GM18873 (cell line): ENCODE measurements around the gene CUL4A.

ENCODE experiments used
- ATAC-seq: cut with Tn5 transposase; IDR thresholded peaks from one replicate; pipeline ENCODE4 v1.9.1; 2021; ENCODE audit warnings: mild to moderate bottlenecking, moderate library complexity, moderate number of reproducible peaks; ENCODE audit not compliant: unreplicated experiment, low FRiP score

Gene CUL4A

DNA sequence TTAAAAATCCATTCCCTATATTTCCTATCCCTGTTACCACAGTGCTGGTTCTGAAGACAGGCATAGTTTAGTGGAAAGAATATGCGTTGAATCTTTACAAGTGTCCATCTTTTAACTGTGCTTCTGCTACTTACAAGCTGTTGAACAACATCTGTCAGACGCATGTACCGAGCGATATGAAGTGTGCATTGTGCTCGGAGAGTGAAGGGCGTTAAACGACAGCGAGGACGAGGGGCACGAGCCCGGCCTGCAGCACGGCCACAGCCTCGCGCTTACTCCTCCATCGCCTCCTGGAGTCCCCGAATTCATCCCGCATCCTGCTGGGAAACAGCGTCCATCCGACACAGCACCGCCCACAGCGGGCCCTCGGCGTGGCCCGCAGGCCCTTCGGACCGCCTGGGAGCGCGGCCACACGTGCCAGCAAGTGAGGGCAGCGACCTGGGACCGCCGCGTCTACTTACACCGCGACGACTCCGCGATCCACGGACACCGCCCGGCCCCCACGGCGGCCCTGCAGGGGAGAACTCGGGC lies 1.5 kb upstream of the CUL4A start:
- ATAC-seq = peak; percentile 1

DNA sequence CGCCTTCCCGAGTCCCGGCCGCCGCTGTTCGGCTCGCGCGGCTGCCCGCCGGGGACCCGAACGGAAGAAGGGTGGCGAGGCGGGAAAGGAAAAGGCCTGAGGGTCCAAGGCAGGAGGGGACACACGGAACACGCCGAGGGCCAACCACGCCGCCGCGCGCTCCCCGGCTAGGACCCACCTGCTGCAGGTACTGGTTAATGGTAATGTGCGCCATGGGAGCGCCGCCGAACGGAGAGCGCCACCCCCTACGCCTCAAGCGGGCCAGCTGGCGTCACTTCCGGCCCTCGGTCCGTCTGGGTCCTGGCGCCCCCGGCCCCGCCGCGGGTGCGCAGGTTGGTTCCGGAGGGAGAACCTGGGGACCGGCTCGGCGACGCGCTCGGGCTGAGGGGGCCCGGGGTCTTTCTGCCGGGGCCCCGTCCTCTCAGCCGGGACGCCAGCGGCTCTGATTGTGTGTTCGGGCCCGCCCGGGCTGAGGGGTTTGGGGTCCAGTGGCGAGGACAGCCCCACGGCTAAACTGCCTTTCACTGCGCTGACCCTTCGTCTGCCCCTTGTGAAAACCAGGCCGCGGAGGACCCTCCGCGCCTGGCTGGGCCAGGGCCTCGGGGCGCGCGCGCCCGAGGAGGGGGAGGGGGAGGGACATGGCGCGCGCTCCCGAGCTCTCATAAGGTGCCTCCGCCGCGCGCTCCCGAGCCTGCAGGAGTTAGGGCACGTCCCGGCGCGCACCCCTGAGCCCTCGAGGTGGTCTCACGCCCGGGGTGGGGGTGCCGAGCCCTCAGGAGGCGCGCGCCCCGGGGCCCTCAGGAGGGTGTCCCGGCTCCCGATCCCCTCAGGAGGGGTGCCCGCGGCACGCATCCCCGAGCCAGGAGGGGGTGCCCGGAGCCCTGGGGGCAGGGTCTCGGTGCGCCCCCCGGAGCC lies 735 bp upstream of the CUL4A start, which contains the start of gene PCID2:
PCID2 (minus strand) TSS at position 249 of the 915 bp plus-strand sequence; CDS start at position 214, 35 bp downstream.
- ATAC-seq = peak; percentile 67

DNA sequence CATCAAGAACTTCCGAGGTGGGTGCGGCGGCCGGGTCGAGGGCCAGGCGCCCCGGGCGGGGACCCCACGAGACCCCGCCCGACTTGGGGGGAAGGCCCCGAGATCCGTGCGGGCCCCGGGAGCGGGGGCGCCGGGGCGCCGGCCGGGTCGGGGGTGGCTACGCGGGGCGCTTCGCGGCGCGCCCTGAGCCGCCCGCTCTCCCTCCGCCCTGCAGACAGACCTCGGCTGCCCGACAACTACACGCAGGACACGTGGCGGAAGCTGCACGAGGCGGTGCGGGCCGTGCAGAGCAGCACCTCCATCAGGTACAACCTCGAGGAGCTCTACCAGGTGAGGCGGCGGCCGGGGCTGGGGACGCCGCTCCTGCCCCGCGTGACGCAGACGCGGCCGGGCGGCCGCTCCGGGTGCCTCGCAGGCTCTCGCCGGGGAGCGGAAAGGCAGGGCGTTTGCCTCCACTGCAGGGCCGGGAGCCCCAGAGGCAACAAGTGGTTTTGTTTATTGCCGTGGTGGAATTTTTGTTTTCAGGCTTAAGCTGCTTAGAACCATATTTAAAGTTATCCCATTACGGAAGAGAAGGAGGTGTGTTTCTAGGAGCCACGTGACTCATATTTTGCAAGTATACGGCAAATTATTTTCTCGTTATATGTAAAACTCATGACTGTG lies 477 bp downstream of the CUL4A start:
- ATAC-seq = no peak

GRCh38 chr13:113210833-113211232 lies 1.4 kb downstream of the CUL4A start:
- no peak for ATAC-seq

- ATAC-seq = no peak
Measured at GRCh38 chr13:113211774-113212173, 2.4 kb downstream of the CUL4A start.

DNA sequence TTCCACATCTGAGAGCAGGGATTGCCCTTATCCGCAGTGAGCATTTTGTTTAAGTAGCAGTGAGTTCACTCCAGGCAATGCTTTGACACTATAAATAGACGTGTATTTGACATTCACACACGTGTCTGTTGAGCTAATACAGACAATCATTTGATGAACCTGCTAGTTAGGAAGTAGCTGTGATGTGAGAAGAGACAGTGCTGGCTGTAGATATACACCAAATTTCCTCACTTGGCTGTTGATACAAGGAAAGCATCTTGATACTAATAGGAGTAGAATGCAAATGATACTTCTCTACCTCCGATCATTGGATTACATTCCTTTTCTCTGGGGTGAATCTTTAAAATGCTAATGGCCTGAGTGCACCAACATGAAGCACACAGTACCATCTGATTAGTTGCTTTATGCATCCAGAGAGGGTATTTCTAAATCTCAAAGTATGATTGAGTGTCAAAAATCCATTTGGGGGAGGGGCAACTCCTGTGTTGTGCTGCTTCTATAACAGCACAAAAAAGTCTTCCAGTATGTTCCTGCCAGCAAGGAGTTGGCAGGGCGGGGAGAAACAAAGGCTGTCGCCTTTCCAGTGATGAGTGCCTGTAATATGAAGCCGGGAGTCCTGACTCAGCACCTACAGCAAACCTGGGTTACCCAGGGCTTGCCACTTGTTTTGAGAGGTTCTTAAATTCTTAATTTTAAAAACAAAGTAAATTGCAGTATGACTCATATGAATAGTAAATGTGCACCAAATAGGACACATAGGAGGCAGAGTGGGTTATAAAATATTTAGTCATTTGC lies 7.0 kb downstream of the CUL4A start:
- ATAC-seq = no peak

DNA sequence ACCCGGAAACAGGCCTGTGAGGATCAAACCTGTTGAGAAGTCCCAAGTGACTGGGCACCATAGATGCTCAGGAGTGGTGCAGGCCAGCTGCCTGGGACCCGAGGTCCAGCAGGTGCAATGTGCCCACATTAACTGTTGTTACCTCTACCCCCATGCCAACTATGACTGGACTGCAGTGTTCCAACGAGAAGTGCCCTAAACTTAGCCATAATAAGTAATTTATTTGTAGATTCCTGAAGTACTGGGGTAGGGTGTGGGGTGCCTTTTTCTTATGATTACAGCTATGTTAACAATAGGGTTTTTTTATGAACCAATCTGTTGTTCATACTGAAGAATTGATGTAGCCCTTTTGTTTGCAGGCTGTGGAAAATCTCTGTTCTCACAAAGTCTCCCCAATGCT lies 9.2 kb downstream of the CUL4A start:
- ATAC-seq = no peak

DNA sequence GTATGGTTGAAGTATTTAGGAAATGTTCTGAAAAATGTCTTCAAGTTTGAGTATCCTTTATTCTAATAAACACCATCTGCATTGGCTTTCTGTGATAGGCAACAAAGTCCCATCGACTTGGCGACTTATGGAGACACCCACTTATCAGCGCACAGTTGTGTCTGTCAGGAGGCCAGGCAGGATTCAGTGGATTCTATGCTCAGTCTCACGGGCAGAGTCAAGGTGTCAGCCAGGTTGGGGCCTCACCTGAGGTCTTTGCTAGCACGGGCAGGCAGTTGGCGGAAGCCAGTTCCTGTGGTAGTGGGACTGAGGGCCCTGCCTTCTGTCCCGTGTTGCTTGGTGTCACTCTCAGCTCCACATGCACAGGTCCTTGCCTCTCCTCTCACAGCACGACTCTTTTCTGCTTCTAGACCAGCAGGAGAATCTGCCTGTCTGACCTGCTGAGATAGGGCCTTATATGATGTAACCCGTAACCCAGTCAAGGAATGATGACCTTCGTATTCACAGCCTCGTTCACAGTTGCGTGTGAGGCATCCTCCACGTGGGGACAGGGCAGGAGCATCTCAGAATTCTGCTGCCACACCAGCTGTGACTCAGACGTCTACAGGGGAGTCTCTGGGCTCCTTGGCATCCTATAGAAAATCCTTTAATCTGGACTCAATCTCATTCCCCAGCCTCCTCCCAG lies 10.0 kb downstream of the CUL4A start:
- ATAC-seq = no peak

DNA sequence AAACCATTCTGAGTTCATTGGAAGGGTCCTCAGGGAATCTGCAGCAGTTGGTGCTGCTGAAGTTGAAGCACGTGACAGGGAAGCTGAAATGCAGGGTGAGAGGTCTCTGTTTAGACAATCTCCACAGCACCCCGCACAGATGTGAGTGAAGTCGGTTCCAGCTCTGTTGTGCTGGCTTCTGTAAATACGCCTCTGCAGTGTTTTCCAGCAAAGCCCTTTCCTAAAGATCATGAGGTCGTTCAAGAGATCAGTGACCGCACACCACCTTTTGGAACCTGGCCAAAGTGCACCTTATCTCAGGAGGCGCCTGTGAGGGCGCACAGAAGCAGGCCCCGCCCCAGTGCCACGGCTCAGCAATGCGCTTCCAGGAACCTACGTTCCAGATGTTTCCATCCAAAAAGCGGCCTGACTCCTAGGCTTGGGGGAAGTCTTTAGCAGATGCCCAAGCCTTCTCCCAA lies 10.8 kb downstream of the CUL4A start:
- no peak for ATAC-seq

DNA sequence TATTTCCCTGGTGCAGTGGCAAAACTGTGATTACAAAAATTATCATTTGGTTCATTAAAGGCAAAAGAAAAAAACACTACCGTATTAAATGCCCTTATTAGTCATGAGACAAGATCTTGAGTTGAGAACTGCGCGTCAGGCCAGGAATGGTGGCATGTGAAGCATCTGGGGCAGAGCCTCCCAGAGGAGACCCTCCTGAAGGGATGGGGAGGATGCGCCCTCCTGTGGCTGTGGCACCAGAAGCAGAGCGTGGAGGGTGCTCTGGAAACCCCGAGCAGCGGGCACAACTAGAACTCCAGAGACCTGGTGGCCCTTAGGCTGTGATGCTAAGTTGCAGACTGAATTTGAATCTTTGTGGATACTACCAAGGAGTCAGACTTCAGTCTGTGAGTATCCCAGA lies 11.5 kb downstream of the CUL4A start:
- no peak for ATAC-seq

DNA sequence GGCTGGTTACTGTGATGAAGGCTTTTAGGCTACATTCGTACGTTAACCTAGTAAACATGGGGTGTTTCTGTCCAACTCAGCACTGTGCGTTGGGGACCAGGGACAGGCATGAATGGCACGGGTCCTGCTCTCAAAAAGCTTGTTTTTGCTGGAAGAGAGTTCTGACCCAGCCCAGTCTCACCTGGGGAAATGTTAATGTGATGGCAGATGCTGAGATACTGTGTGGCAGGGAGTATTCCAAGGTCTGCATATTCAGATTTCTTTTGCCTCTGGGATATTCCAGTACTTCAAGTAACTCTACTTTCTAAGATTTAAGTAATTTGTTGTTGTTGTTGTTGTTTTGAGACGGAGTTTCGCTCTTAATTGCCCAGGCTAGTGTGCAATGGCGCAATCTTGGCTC lies 13.7 kb downstream of the CUL4A start:
- no peak for ATAC-seq

- no peak for ATAC-seq
Measured at GRCh38 chr13:113224486-113224885, 15.1 kb downstream of the CUL4A start.

- no peak for ATAC-seq
Measured at GRCh38 chr13:113225515-113225914, 16.1 kb downstream of the CUL4A start.

DNA sequence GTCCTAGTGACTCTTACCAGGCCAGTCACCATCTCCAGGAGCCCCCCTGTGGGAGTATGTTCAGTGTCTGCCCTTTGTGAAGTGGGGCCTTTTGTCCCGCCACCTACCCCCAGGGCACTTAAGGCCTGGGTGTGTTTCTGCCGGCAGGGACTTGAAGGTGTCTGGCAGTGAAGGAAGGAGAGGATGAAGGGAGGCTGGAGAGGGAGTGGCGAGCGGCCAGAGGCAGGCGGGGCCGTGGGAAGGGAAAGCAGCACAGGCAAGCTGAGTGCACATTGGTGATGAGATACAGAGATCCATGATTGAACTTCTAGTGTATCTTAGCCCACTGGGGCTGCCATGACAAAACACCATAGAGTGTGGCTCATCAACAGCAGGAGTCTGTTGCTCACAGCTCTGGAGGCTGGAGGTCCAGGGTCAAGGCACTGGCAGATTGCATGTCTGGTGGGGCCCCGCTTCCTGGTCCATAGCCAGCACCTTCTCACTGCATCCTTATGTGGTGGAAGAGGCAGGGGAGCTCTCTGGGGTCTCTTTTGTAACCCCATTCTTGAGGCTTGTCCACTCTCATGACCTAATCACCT lies 17.5 kb downstream of the CUL4A start:
- ATAC-seq = no peak

DNA sequence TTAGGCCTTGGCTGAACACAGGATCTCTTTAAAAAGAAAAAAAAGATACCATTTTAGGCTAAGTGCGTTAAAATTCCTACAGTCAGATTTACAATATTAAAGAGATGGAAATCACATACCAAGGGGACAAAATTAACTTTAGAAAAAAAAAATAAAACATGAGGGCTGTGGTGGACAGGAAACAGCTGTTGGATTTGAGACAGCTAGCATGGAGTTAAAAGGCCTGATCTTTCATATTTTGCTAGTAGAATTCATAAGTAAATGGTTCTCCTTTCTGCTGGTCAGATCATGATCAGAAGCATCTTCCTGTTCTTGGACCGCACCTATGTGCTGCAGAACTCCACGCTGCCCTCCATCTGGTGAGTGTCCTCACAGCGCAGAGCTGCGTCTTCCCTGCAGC lies 19.7 kb downstream of the CUL4A start:
- ATAC-seq = no peak

DNA sequence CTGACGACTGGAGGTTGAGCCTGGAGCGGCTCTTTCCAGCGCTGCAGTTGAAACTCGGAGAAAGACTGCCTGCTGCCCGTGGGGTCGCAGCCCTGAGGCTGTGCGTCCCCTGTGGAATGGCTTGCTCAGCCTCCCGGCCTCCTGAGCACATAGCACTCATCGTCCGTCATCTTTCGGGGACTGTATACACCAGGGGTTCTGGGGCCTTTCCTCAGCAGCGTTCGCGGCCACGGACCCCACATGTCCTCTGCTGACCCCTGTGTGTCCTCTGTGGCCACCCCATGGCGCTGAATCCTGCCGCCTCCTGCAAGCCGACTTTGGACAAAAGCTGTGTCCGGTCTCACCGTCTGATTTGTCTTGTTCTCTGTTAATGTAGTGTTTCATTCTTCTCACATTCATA lies 20.4 kb downstream of the CUL4A start:
- ATAC-seq = no peak

DNA sequence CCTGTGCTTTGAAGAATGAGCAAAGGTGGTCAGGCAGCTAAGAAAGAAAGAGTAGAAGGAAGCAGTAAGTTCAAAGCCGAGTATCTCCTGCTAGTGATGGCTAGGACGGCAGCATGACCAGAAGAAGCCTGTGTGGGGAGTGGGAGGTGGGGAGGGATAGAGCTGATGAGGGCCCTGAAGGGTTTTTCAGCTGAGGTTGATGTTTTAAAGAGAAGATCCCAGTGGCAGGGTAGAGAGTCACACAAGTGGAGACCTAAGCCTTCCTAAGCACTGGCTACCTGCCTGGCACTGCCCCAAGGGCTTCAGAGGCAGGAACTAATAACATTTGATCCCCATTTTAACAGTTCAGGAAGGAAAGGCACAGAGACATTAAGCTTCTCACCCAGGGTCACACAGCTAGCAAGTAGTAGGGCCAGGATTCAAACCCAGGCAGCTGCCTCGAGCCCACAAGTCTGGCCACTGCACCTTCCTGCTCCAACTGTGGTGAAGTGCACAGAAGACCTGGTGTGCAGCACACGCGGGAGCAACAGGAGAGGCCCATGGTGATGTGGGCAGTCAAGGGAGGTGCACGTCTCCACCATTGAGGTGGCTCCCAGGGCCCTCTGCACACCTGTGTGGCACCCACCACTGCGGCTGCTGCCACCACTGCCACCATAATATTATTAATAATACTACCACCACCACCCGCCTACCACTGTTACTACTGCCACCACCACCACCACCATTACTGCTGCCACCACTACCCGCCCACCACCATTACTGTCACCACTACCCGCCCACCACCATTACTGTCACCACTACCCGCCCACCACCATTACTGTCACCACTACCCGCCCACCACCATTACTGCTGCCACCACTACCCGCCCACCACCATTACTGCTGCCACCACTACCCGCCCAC lies 22.1 kb downstream of the CUL4A start:
- no peak for ATAC-seq

- no peak for ATAC-seq
Measured at GRCh38 chr13:113232208-113233003, 23.0 kb downstream of the CUL4A start.
